HG02938 (cell line): ENCODE results near the gene HOXD12.

Source experiments
- ATAC-seq: cut with Tn5 transposase; IDR thresholded peaks from one replicate; pipeline ENCODE4 v1.9.1; 2021; ENCODE audit warnings: mild to moderate bottlenecking, moderate library complexity; ENCODE audit not compliant: unreplicated experiment

HOXD12 gene

GRCh38 chr2:176147210-176147799 is 47.7 kb downstream of the HOXD12 start:
- no peak for ATAC-seq

GRCh38 chr2:176147800-176148496 is 48.4 kb downstream of the HOXD12 start:
- ATAC-seq = no peak

GRCh38 chr2:176148751-176149421 is 49.3 kb downstream of the HOXD12 start:
- ATAC-seq = no peak

- ATAC-seq = no peak
Observed at GRCh38 chr2:176149481-176149938, 49.9 kb downstream of the HOXD12 start.

- no peak for ATAC-seq
Observed at GRCh38 chr2:176149939-176150583, 50.5 kb downstream of the HOXD12 start.

GRCh38 chr2:176150584-176151441 is 51.2 kb downstream of the HOXD12 start:
- ATAC-seq = no peak

- ATAC-seq = no peak
Observed at GRCh38 chr2:176151442-176152287, 52.1 kb downstream of the HOXD12 start, which contains the start of gene HOXD4. TSS of gene HOXD4 (plus strand) at chr2:176151550. CDS start at chr2:176151634, 84 bp downstream.
